Anterior cingulate cortex (tissue), 58 donors: ENCODE results near the gene TRABD.
A peak's percentile ranks its signal among the peaks of the same experiment; 100 is the strongest.
"Not testable (repeated sequence)": the region's sequence is repeated elsewhere in the genome, so short reads cannot be mapped to it uniquely, and the experiment has no call there.

Experiments
- DNase-seq, 58 donors: peaks; one replicate each; lab custom pipeline; 2025; lab: John Stamatoyannopoulos, UW

The TRABD gene, protein sequence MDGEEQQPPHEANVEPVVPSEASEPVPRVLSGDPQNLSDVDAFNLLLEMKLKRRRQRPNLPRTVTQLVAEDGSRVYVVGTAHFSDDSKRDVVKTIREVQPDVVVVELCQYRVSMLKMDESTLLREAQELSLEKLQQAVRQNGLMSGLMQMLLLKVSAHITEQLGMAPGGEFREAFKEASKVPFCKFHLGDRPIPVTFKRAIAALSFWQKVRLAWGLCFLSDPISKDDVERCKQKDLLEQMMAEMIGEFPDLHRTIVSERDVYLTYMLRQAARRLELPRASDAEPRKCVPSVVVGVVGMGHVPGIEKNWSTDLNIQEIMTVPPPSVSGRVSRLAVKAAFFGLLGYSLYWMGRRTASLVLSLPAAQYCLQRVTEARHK

DNA sequence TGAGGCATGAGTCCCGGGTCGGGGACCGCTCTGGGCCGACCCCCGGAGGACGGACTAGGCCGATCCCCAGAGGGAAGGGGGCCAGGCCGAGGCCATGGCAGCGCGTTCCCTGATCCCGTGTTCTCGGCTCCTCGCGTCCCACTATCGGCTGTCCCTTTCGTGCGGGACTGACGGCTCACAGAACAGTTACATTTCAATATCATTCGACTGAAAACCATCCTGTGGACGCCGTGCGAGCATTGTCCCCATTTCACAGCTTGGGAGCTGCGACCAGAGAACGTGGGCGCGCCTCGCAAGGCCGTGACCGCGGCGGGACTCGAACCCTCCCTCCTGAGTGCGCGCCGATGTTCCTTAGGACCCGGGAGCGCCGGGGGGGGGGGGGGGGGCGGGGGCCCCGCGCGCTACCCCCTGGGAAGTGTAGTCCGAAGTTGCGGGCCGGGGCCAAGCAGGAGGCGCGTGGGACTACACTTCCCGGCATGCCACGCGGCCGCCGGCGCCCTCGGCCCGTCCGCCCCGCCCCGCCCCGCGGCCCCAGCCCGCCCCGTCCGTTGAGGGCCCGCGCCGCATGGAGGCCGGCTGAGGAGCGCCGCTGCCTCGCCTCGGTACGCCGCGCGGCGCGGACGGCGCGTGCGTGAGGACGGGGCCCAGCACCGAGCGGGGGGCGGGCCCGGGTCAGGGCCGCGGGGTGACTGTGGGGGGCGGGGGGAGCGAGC lies at the start of gene TRABD:
TSS of gene TRABD (plus strand) at position 539 of the 713 bp plus-strand sequence. CDS start 7,148 bp downstream, outside the sequence.
- DNase-seq: peak in 57 of 58 donors; percentile 25 to 90 (median 83)

DNA sequence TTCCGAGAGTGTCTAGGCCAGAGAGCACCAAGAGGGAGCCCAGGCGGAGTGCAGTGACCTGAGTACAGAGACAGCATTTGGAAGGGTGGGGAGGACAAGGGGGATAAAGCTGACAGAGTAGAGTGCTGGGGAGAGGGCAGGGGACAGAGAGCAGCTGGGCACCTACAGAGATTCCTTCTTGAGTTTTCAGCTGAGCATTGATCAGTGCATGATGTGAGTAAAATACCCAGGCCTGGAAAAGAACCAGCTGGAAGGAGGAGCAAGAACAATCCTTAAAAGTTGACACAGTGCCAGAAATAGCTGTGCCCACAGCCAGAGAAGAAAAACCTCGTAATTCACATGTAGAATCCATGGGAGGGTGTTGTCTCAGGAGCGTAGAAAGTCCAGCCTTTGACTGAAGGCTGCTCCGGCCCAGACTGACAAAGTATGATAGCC lies 49.1 kb upstream of the TRABD start:
- no peak for DNase-seq

DNA sequence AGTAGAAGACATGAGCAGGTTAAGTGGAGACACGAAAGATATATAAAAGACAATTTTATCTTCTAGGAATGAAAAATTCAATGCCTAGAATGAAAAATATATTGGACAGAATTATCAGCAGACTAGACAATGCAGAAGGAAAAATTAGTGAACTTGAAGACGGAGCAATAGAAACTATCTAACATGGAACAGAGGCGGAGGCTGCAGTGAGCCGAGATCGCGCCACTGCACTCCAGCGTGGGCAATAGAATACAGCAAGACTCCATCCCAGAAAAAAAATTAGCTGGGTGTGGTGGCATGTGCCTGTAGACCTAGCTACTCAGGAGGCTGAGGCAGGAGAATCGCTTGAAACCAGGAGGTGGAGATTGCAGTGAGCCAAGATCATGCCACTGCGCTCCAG lies 48.4 kb upstream of the TRABD start:
- not testable (repeated sequence) for DNase-seq

DNA sequence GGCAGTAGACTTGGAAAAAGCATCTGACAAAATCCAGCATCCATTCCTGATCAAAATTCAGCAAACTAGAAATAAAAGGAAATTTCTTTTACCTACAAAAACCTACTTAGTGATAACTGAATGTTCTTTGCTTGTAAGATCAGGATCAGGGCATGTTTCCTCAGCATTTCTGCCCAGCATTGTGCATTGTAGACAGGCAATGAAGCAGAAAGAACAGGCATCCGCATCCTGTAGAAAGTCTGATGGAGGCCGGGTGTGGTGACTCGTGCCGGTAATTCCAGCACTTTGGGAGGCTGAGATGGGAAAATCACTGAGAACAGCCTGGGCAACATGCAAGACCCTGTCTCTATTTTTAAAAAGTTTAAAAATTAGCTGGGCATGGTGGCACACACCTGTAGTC lies 47.7 kb upstream of the TRABD start:
- DNase-seq: no peak

DNA sequence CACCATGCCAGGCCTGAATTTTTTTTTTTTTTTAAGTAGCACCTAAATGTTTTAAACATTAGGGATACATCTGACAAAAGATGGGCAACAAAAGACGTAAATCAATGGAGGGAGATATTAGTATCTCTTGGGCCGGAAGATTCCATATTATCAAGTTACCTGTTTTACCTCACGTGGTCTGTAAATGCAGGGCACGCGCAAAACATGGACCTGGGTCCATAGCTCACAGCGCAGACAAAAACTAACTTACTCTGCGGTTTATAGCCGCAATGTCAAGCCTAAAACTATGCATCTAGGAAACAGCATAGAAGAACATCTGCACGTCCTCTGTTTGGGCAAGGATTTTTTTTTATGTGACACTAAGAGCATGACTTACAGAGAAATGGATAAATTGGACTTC lies 46.7 kb upstream of the TRABD start:
- no peak for DNase-seq

DNA sequence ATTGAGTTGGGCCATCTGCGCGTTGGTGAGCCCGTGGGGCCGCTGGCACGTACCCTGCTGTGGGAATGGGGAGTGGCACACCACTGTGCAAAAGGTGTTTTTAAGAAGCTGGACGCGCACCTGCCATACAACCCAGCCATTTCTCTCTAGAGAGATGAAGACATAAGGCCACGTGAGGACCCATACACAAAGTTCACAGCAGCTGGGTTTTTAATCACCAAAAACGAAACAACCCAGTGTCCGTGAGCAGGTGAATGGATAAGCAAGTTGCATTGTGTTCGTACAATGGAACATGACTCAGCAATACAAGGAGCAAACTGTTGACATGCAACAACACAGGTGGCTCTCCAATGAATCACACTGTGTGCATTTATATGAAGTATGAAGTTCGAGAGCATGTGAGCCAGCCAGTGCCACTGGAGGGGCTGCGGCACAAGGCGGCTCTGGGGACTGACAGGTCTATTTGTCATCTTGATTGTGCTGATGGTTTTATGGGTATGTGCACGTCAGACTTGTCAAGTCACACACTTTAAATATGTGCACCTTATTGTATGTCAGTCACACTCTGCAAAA lies 45.8 kb upstream of the TRABD start:
- no peak for DNase-seq

DNA sequence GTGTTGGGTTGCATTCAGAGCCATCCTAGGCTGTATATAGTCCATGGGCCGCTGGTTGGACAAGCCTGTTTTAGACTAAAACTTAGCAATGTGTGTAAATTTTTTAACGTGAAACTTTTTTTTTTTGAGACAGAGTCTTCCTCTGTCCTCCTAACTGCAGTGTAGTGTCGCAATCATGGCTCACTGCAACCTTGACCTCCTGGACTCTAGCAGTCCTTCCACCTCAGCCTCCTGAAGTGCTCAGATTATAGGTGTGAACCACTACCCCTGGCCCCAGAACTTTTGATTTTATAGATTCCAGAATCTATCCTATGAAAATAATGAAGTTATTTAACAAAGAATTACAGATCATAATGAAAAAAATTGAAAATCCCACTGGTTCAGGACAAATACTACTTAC lies 45.1 kb upstream of the TRABD start:
- no peak for DNase-seq

DNA sequence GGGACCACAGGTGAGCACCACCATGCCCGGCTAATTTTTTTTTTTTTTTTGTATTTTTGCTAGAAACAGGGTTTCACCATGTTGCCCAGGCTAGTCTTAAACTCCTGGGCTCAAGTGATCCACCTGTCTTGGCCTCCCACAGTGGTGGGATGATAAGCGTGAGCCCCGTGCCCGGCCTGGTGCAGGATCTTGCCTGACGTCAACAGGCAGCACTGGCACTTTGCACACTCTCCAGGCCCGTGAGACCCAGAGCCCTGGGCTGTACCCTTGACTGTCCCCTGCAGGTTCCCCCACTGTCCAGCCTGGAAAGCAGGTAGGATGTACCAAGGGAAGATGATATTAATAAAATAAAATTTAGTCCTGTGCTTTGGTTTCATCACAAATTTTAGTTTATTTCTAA lies 44.3 kb upstream of the TRABD start:
- no peak for DNase-seq

DNA sequence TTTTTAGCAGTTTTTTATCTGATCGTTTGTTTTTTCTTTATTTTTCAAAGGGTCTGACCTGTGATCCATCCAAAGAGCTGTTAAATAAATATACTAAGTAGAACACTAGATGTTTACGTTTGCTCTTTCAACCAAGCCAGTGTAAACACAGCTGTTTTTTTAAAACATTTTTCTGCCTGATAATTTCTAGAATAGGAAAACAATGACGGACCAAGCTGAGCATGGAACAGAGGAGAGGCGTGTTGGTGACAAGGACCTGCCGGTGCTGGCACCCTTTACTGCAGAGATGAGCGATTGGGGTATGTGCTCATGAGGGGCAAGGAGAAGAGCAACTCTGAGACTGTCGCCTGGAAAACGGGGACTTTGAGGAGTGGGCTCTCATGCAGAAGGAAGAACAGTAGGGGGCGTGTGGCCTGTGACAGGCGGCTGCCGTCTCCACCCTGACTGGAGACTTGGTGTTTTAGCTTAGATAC lies 43.8 kb upstream of the TRABD start:
- DNase-seq: no peak

DNA sequence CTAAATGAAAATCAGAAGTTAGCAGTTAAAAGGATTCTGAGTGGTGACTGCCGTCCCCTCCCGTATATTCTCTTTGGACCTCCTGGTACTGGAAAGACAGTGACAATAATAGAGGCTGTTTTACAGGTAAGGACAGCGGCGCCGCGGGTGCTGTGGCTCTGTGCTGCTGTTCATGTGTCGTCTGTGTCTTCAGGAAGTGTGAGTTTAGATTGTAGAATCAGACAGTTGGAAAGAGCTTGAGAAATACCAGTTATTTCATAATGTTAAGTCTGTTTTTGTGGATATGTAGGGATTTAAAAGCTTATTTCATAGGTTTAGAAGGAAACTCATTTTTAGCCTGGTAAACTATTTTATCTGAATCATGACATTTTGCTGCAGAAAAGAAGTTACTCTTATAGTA lies 42.6 kb upstream of the TRABD start:
- DNase-seq: no peak

DNA sequence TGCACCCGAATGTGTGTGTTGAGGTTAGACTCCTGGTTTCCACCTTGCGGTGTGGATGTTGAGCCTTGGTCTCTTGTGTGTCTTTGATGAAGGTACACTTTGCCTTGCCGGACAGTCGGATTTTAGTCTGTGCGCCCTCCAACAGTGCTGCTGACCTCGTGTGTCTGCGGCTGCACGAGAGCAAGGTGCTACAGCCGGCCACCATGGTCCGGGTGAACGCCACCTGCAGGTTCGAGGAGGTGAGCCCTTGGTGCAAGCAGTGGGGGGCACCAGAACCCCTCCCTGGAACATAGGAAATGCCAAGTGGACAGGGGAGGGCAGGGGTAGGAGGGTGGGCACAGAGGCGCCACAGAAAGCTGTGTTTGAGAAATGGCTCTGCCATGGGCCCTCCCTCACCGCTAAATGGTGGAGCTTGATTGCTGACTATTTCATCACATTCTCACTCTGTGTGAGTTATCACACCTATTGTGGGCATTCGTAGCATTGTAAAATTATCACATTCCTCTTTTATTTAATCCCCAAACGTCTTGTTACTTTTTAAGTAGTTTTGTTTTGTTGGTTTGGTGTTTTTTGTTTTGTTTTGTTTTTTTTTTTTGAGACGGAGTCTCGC lies 41.6 kb upstream of the TRABD start:
- DNase-seq: no peak

DNA sequence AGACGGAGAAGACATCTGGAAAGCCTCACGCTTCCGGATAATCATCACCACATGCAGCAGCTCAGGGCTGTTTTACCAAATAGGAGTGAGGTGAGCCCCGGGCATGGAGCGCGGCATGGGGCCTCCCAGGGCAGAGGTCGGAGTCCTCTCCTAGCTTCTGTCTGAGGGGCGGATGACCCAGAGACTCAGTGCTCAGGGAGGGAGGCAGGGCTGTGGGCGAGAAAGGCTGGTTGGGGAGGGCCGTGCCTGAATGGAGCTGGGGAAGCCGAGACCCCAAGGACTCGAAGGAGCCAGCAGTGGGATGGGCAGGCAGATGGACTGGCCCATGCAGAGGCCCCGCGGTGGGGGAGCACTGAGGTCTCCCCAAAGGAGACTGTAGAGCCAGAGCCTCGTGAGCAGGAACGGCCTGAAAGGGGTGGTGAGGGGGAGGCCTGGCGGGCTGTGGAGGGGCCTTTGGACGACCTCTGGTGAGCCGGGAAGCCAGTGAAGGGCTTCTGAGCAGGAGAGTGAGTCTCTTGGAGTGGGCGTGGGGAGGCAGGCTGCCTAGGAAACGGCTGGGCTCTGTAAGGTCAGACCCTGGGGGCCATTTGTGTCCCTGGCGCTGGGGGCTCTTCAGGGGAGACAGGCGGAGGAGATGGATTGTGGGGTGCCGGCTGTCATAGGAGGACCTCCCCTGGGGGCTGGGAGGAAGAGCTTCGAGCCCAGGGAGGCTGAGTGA lies 39.8 kb upstream of the TRABD start:
- DNase-seq: no peak

DNA sequence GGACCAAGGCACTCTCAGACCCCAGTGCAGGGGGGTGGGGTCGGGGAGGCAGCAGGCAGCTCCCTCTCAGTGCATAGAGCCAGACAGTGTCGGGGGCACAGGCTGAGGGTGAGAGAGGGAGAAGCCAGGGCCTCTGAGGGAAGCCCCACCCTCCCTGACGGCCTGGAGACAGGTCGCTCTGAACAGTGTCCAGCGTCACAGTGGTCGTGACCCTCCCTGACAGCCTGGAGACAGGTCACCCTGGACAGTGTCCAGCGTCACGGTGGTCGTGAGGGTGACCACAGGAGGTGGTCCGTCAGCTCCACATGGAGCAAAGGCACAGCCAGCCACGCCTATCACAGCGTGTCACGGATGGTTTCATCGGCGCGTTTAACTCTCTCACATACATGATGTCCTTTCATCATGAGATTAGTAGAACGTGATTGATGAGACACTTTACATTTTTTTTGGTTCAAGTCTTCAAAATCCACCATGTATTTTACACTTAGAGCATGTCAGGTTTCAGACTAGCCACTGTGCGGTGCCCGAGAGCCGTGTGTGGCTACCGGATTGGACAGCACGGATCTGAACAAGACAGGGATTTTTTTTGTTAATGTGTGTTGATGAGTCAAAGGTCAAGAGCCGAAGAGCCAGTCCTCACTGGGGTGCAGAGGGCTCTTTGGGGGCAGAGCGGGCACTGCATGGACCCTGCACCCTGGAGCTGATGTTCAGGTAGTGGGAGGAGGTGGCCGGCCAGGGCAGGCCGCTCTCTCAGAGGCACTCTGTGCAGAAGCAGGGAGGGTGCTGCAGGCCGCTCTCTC lies 39.1 kb upstream of the TRABD start:
- peak in 49 of 58 donors; percentile 16 to 75 (median 49) for DNase-seq

DNA sequence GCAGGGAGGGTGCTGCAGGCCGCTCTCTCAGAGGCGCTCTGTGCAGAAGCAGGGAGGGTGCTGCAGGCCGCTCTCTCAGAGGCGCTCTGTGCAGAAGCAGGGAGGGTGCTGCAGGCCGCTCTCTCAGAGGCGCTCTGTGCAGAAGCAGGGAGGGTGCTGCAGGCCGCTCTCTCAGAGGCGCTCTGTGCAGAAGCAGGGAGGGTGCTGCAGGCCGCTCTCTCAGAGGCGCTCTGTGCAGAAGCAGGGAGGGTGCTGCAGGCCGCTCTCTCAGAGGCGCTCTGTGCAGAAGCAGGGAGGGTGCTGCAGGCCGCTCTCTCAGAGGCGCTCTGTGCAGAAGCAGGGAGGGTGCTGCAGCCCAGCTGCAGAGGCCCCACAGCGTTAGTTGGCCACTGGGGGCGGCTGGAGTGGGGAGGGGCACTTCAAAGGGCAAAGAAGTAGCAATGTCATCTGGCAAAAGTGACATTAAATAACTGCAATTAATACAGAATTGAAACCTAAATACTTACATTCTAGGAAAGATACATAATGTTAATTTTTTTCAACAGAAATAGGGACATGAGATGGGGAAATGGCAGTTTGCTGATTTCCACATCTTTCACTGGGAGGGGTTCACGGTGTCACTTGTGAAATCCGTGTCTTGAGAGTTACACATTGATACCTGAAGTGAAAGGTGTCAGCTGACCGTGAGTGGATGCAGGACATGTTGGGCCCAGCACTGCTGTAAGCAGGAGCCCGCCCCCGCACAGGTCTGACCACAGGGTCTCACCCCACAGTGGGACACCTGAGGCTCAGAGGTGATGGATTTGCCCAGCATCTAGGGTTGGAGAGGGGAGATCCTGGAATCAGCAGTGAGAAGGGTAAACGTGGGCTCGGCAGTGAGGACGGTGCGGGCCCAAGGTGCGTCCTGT lies 38.2 kb upstream of the TRABD start:
- not testable (repeated sequence) for DNase-seq

DNA sequence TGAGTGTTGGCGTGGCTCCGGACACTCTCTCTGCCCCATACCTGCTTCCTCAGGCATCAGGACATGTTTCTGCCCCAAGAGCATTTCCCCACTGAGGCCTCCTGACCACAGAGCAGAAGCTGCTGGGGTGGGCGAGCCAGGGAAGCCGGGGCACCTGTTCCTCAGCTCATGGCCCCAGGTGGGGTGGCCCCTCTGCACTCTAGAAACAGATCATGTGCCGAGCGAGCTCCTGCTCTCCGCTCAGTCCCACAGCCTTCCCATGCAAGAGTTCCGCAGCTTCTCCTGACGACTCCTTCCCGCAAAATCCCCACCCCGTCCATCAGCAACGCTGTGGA lies 37.6 kb upstream of the TRABD start:
- DNase-seq: no peak

DNA sequence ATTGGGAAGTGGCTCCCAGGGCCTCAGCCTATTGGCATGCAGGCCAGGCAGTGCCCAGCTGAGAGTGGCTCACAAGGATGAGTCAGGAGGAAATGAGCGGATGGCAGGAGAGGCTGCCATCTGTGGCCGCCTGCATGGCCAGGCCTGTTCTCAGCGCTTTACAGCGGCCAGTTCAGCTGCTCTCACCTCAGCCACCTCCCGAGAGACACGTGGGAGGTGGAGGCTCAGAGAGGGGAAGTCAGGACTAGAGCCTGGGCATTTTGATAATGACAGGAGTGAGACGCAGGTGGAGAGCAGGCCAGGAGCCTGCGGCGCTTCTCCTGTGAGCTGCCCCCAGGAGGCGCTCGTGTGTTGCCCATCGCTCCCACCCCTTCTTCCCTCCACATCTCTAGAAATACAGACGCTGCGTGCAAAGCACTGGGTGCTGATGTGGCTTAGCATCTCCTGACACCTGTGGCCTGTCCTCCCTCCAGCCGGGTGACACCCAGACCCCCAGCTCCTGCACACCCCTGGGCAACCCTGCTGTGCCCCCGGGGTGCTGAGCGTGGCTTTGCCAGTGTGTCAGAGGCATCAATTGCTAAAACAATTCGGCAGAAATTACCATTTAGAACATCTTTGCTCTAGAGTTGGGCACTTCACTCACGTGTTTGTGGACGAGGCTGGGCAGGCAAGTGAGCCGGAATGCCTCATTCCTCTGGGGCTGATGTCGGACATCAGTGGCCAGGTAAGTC lies 36.6 kb upstream of the TRABD start:
- peak in 8 of 58 donors; percentile 8 to 45 (median 24) for DNase-seq

DNA sequence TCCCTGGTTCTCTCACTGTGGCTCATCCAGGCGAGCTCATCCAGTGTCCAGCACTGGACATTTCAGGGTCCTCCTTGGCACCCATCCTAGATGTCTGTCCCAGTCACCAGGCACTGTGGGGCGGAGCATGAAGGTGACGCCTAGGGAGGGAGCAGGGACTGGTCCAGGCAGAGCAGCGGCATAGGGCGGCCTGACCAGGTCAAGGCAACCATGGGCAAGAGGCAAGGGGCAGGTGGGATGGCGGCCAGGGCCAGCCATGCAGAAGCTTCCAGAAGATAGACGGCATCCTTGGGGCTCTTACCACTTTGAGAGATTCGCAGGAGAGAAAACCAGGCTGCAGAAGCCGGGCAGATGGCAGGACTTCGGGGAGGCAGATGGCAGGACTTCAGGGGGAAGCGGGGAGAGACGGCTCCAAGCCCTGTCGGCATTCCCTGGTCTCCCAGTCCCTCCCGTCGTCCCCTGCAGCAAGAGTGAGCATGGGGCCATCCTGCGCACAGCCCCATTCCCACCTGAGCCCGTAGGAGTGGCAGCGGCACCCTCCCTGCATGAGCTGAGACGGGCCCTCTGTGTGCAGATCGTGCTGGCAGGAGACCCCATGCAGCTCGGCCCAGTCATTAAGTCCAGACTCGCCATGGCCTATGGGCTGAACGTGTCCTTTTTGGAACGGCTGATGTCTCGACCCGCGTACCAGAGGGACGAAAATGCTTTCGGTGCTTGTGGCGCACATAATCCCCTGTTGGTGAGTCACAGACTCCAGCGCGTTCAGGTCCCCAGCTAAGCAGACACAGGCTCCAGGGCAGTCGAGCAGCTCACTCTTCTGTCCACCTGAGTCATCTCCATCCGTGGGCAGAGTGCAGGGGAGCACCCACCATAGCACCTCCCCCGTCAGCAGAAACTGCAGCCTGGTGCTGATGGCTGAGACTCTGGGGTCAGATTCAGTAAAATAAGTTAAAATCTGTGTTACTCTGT lies 35.3 kb upstream of the TRABD start:
- no peak for DNase-seq
